Erythroblast (primary cell): ENCODE data around the gene NUTM2A.
"Not testable (repeated sequence)": the region's sequence is repeated elsewhere in the genome, so short reads cannot be mapped to it uniquely, and the experiment has no call there.

Experiments used
- DNase-seq, 2 experiments: peaks; one replicate each; lab custom pipeline; 2025; lab: John Stamatoyannopoulos, UW

Gene NUTM2A

DNA sequence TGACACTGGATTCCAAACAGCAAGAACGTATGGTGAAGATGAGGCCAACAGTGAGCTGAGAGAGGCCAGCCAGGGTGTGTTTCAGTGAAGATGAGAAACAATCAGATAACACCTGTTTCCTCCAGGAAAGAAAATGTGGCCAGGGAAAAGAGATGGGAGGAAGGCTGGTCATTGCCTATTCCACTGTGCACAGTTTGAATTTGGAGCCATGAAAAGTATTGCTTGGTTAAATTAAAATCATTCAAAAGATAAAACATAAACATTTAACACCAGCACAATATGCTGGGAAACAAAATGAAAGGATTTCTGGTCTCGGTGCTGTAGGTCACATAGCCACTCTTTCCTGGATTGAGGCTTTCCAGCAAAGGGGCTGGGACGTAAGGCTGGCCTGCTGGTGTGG, at the start of gene NUTM2A:
Gene NUTM2A, plus strand, starts transcription at position 301 of the 400 bp plus-strand sequence. CDS start 383 bp downstream, outside the sequence.
- DNase-seq: not testable (repeated sequence)

DNA sequence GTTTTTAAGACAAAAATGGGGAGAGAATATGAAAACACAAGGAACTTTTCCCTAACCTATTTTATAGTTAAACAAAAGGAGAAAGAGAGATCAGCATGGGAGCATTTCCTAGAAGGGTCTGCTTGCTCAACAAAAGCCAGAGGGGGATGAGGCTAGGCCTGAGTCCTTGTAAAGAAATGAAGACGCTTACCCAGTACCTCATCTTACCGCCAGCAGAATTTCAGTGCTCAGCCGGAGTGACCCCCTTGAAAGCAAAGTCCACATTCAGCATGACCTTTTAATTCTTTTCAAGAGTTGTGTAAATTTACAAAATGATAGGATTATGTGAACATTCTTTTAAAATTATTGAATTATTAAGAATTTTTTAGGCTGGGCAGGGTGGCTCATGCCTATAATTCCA, 47.7 kb upstream of the NUTM2A start:
- DNase-seq: not testable (repeated sequence)

- not testable (repeated sequence) for DNase-seq
Observed at GRCh38 chr10:87184421-87184820, 40.8 kb upstream of the NUTM2A start.

GRCh38 chr10:87186016-87186415, 39.2 kb upstream of the NUTM2A start:
- not testable (repeated sequence) for DNase-seq

- not testable (repeated sequence) for DNase-seq
Observed at GRCh38 chr10:87187573-87187972, 37.7 kb upstream of the NUTM2A start.

- not testable (repeated sequence) for DNase-seq
Observed at GRCh38 chr10:87191841-87192240, 33.4 kb upstream of the NUTM2A start.

- peak; percentile 6 to 44 for DNase-seq
Observed at GRCh38 chr10:87200924-87201323, 24.3 kb upstream of the NUTM2A start.

GRCh38 chr10:87204801-87205200, 20.4 kb upstream of the NUTM2A start:
- not testable (repeated sequence) for DNase-seq

- DNase-seq: not testable (repeated sequence)
Observed at GRCh38 chr10:87206922-87207321, 18.3 kb upstream of the NUTM2A start.

GRCh38 chr10:87210309-87210708, 14.9 kb upstream of the NUTM2A start:
- DNase-seq: not testable (repeated sequence)

DNA sequence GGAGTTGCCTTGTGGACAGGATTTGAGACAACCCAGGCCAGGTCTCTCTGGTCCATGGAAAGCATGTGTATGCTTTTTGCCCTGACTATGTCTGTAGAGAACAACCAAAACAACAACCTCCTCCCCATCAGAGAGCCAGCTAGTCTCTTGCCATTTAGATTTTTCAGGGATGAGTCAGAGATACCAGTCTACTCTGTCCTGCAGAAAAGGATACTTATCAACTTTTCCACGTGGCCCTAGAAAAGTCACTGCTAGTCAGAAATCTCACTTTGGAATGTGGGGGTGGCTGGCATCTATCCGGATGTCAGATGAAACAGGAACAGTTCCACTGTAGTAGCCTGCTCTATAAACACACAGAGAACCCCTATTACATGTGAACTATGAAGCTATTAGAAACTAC, 13.4 kb upstream of the NUTM2A start:
- DNase-seq: not testable (repeated sequence)

DNA sequence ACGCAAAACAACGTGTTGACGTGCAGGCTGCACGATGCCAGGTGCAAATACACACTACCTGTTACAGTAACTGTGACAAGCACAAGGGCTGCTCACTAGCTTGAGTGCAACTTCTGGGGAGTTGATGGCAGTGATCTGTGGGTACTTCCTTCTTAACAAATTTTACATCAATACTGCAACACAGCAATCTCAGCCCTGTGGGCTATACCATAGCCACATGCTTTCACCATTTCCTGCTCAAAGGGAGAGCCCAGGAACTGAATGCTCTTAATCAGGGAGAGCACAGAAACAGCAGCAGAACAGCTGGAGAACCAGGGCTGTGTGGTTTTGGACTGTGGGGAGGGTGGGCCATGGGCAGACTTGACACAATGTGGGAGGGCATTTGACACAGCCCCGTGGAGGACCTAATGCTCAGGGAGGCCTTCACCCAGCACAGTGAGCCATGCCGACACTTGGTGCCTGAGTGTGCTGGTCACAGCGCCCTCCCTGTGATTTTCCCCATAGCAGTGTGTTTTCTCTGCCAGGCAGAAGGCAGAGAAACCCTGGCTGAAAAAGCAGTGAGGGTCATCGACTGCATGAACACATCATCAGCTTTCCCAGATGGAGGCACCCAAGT, 12.0 kb upstream of the NUTM2A start:
- DNase-seq: not testable (repeated sequence)

DNA sequence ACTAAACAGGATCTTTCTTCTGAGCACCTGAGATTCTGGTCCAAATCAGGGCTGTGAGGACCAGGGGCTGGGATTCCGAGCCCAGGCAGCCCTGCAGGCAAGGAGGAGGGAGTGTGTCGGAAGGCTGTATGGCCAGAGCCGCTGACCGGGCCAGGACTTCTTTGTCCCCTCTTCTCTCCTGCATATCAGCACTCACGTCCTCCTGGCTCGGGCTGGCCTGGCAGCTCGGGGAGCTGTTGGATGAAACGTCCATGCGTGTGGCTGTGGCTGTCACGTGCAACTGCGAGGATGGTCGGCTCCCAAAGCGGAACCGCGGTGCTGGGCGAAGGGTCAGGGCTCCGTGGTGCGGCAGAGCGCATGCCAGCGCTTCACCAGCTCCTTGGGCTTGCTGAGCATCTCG, 11.4 kb upstream of the NUTM2A start:
- DNase-seq: not testable (repeated sequence)

GRCh38 chr10:87216120-87216519, 9.1 kb upstream of the NUTM2A start:
- DNase-seq: not testable (repeated sequence)

DNA sequence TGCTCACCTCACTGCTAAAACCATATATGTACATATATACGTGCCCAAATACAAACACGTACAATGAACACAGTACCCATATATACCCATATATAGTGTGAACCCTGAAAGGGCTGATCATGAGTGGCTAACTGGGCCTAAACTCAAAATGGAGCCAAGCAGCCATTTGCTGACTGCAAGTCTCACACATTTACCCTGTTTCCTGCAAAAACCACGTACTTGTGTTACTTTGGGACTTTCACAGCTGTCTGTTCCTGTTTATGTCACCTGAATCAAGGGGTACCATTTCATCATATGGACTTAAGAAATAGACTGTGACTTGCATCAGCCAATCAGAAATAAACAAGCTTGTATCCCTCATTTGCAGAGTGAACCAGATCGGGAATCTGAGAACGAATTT, 5.9 kb upstream of the NUTM2A start:
- not testable (repeated sequence) for DNase-seq

DNA sequence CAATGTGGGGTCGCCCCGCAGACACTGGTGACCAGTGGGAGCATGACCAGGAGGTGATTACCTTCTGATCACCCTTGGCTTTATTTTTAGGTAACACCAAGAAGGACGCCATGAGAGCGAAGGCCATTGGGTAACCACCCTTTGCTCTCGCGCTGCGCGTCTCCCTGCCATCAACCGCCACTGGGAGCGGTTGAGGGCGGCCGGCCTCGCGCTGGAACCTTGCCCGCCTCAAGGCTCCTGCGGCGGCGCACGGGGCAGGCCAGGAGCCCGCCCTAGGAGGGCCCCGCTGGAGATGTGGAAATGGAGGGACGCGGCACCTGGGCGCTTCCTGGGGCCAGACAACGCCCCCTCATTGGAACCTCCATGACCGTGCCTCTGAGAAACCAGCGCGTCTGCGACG, 2.5 kb upstream of the NUTM2A start:
- not testable (repeated sequence) for DNase-seq

GRCh38 chr10:87228247-87228646, 3.0 kb downstream of the NUTM2A start:
- DNase-seq: not testable (repeated sequence)

DNA sequence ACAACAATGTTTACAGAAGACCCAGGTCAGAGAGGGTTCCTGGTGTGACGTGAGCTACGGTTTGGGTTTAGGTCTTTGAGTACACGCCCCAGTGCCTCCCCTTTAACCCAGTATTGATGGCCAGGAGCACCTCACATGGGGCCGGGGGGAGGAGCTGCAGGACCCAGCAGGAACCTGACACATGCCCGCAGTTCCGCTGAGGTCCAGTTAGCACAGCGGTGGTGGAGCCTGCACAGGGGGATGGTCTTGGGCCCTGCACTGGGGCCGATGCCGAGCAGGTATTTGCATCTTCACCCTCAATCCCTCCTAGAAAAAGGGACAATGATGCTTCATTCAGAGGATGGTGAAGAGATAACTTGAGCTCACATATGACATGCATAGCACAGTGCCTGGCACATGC, 4.0 kb downstream of the NUTM2A start:
- DNase-seq: peak in 1 of 2 experiments; percentile 8

DNA sequence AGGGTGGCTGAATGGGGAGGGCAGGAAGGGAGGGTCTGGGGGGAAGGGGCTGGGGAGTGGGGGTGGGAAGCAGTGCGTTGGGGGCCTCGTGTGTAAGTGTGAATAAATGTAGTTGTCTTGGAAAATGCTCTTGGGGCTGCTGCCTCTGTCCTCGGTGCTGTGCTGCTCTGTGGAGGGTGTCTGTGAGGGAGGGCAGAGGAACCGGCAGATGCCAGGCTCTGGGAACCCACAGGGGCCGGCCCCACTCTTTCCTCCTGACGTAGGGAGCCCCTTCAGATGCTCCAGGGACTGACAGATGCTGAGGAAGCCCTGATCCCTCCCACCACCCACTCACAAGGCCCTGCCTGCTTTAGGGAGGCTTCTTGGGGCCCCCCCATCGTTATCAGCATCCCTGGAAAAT, 9.6 kb downstream of the NUTM2A start:
- DNase-seq: not testable (repeated sequence)

GRCh38 chr10:87237244-87237643, 12.0 kb downstream of the NUTM2A start:
- DNase-seq: not testable (repeated sequence)

GRCh38 chr10:87239346-87239808, 14.1 kb downstream of the NUTM2A start:
- DNase-seq: peak in 1 of 2 experiments; percentile 8

DNA sequence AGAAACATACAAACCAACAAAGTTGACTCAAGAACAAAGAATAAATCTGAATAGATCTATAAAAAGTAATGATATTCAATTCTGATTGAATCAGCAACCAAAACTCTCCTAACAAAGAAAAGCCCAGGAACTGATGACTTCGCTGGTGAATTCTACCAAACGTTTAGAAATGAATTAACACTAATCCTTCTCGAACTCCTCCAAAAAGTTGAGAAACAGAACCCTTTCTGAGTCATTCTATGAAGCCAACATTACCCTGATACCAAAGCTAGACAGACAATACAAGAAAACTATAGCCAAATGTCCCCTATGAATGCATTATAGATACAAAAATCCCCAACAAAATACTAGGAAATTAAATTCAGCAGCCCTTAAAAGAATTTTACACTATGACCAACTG, 16.9 kb downstream of the NUTM2A start:
- not testable (repeated sequence) for DNase-seq

DNA sequence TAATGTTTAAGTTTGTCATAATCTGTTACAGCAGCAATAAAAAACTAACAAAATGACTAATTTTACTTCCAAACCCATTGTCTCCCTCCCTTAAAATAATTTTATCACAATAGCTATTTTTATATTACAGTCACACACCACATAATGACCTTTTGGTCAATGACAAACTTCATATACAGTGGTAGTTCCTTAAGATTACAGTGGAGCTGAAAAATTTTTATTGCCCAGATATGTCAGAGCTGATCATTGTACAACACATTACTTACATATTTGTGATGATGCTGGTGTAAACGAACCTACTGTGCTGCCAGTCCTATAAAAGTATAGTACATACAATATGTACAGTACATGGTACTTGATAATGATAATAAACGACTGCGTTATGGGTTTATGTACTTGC, 22.1 kb downstream of the NUTM2A start:
- not testable (repeated sequence) for DNase-seq
